Hepatocyte (in vitro differentiated cells): ENCODE data around the gene DIPK2B. TPM values are rescaled to one million over a fixed set of nuclear protein-coding genes. Genes with fewer than 3 reads are reported as not detected.

ENCODE experiments used
- DNase-seq: peaks from one replicate; pipeline ENCODE4 v3.0.0-alpha.2; 2016; ENCODE audit warnings: low spot score
- H2AFZ ChIP-seq: fragments of 200-600 bp; sonication (generic); 2 replicates; pipeline ENCODE4 v1.6.0; 2016; ENCODE audit warnings: antibody characterized with exemption, mild to moderate bottlenecking
- H3K27ac ChIP-seq: fragments of 200-600 bp; sonication (generic); 2 replicates; pipeline ENCODE4 v1.5.1; 2016; ENCODE audit warnings: mild to moderate bottlenecking
- H3K27me3 ChIP-seq: fragments of 200-600 bp; sonication (generic); 2 replicates; pipeline ENCODE4 v1.6.1; 2016
- H3K36me3 ChIP-seq: fragments of 200-600 bp; sonication (generic); replicated peaks from 2 replicates; pipeline ENCODE4 v1.5.1; 2016; ENCODE audit warnings: low read depth; ENCODE audit not compliant: insufficient read depth
- H3K4me1 ChIP-seq: fragments of 200-600 bp; sonication (generic); 2 replicates; pipeline ENCODE4 v1.5.1; 2016; ENCODE audit warnings: mild to moderate bottlenecking, moderate library complexity; ENCODE audit not compliant: insufficient read depth
- H3K4me2 ChIP-seq: fragments of 200-600 bp; sonication (generic); 2 replicates; pipeline ENCODE4 v1.6.0; 2016
- H3K4me3 ChIP-seq: fragments of 200-600 bp; sonication (generic); 2 replicates; pipeline ENCODE4 v1.5.1; 2016; ENCODE audit warnings: mild to moderate bottlenecking
- H3K79me2 ChIP-seq: fragments of 200-600 bp; sonication (generic); 2 replicates; pipeline ENCODE4 v1.6.0; 2017; ENCODE audit warnings: mild to moderate bottlenecking
- H3K9me2 ChIP-seq: fragments of 200-600 bp; sonication (generic); replicated peaks from 2 replicates; pipeline ENCODE4 v1.6.0; 2017; ENCODE audit warnings: mild to moderate bottlenecking; ENCODE audit not compliant: insufficient read depth
- H3K9me3 ChIP-seq: fragments of 200-600 bp; sonication (generic); 2 replicates; pipeline ENCODE4 v1.5.1; 2016; ENCODE audit warnings: low read depth, mild to moderate bottlenecking
- H4K20me1 ChIP-seq: fragments of 200-600 bp; sonication (generic); 2 replicates; pipeline ENCODE4 v1.6.0; 2016; ENCODE audit warnings: mild to moderate bottlenecking; ENCODE audit not compliant: insufficient read depth, poor library complexity, severe bottlenecking
- CTCF ChIP-seq: fragments of 200-600 bp; sonication (generic); IDR thresholded peaks from 2 replicates; pipeline ENCODE4 v1.5.1; 2016; ENCODE audit warnings: antibody characterized with exemption, mild to moderate bottlenecking; ENCODE audit not compliant: poor library complexity
- EZH2 ChIP-seq: fragments of 200-600 bp; sonication (generic); IDR thresholded peaks from 2 replicates; pipeline ENCODE4 v1.6.1; 2016; ENCODE audit warnings: antibody characterized with exemption, mild to moderate bottlenecking, borderline replicate concordance
- EZH2phosphoT487 ChIP-seq: fragments of 200-600 bp; sonication (generic); IDR thresholded peaks from one replicate; pipeline ENCODE4 v1.6.1; 2018; ENCODE audit warnings: antibody characterized with exemption, mild to moderate bottlenecking, low read depth, moderate library complexity; ENCODE audit not compliant: unreplicated experiment, severe bottlenecking
- WGBS: methylation state at CpG from one replicate; pipeline ENCODE4 v1.1.6; 2016; ENCODE audit warnings: low lambda C conversion rate; ENCODE audit errors: missing lambda C conversion rate; 5-methylcytosine and 5-hydroxymethylcytosine counted together
- polyA plus RNA-seq: library from polyadenylated mRNA; unstranded; fragments of >200 nt; fragmentation: Nextera tagmentation; extraction: Ambion mirVana; gene quantifications from 2 replicates; pipeline ENCODE4 v1.2.1, GENCODE V29; 2016
- total RNA-seq: library from RNA; depleted of rRNA; stranded (reverse); fragments of >200 nt; gene quantifications from 2 replicates; pipeline ENCODE4 v1.2.3, GENCODE V29; 2014

The DIPK2B gene
- total and polyA plus RNA-seq, 2 experiments from 2014 or later, result 0.29 to 0.37 TPM

GRCh38 chrX:45157647-45158046, 43.0 kb downstream of the DIPK2B start:
- TF ChIP-seq EZH2phosphoT487 (no peak), EZH2 (no peak), CTCF (no peak)
- Histone ChIP-seq H3K27me3 (no peaks in the 10 kb centered on the region), H3K9me2 (no peaks in the 10 kb centered on the region), H3K79me2 (no peaks in the 10 kb centered on the region), H3K27ac (no peak overlapping the region), H4K20me1 (no peaks in the 10 kb centered on the region), H3K4me1 (no peaks in the 10 kb centered on the region), H3K36me3 (no peaks in the 10 kb centered on the region), H3K4me3 (no peak overlapping the region), H3K9me3 (no peaks in the 10 kb centered on the region), H3K4me2 (no peak overlapping the region), H2AFZ (no peak overlapping the region)
- DNase-seq, result no peak
- WGBS, result 92% methylated on average over 19 of the region's 22 CpGs

- Histone ChIP-seq H3K4me2 (no peak overlapping the region), H4K20me1 (no peaks in the 10 kb centered on the region), H3K27ac (no peak overlapping the region), H3K27me3 (no peaks in the 10 kb centered on the region), H2AFZ (no peak overlapping the region), H3K9me3 (no peaks in the 10 kb centered on the region), H3K79me2 (no peaks in the 10 kb centered on the region), H3K9me2 (no peaks in the 10 kb centered on the region), H3K4me3 (no peak overlapping the region), H3K4me1 (no peaks in the 10 kb centered on the region), H3K36me3 (no peaks in the 10 kb centered on the region)
- no peak for DNase-seq
- no peak for TF ChIP-seq EZH2
- TF ChIP-seq EZH2phosphoT487, result no peak
- no peak for TF ChIP-seq CTCF
These were observed 46.2 kb downstream of the DIPK2B start for GRCh38 chrX:45154462-45154861.

GRCh38 chrX:45154033-45154360, 46.7 kb downstream of the DIPK2B start:
- Histone ChIP-seq H3K4me3 (no peak overlapping the region), H3K9me3 (no peaks in the 10 kb centered on the region), H3K36me3 (no peaks in the 10 kb centered on the region), H3K4me1 (no peaks in the 10 kb centered on the region), H3K27ac (no peak overlapping the region), H2AFZ (no peak overlapping the region), H4K20me1 (no peaks in the 10 kb centered on the region), H3K4me2 (no peak overlapping the region), H3K9me2 (no peaks in the 10 kb centered on the region), H3K79me2 (no peaks in the 10 kb centered on the region), H3K27me3 (no peaks in the 10 kb centered on the region)
- no peak for DNase-seq
- WGBS, result 70% methylated on average over 4 of the region's 4 CpGs
- TF ChIP-seq CTCF, result no peak
- no peak for TF ChIP-seq EZH2phosphoT487
- no peak for TF ChIP-seq EZH2
